G401 (cell line): ENCODE measurements around the gene LTBP1. TPM values are rescaled to one million over a fixed set of nuclear protein-coding genes. Genes with fewer than 3 reads are reported as not detected.
"Not testable (repeated sequence)": the region's sequence is repeated elsewhere in the genome, so short reads cannot be mapped to it uniquely, and the experiment has no call there.

ENCODE experiments used
- DNase-seq: peaks from one replicate; pipeline ENCODE4 v3.0.0-alpha.2; 2015; ENCODE audit warnings: low spot score
- in situ Hi-C: cut with HindIII; loops from 2 replicates; pipeline ENCODE4 v1.10.0; 2016; ENCODE audit warnings: low sequenced_read_pairs, mixed read lengths
- total RNA-seq: library from RNA; depleted of rRNA; stranded (reverse); fragments of >200 nt; shearing (Covaris generic); gene quantifications from 2 replicates; pipeline ENCODE4 v1.2.3, GENCODE V29; 2014

LTBP1 gene
- total RNA-seq, 1 experiment from 2014 or later = 12.5 TPM

- in situ Hi-C loops = no loop called here
- DNase-seq = no peak
Measured at GRCh38 chr2:33225350-33225749, 278.6 kb downstream of the LTBP1 start.

DNA sequence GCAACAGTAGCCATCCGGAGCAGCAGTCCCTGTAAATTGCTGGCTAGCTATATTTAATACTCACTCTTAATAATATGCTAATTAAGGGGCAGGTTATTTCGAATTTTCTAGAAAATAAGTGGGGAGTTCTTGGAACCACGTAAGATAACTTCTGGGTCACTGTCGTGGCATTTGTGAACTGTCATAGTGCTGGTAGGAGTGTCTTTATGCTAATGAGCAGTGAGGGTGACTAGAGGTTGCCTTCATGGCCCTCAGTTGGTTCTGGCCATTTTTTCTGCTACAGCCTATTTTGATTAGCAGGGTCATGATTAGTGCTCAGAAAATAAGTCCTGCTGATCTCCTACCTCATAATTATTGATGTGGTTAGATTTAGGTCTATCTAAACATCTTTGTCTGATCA, 279.8 kb downstream of the LTBP1 start:
- in situ Hi-C loops = no loop called here
- DNase-seq = no peak

DNA sequence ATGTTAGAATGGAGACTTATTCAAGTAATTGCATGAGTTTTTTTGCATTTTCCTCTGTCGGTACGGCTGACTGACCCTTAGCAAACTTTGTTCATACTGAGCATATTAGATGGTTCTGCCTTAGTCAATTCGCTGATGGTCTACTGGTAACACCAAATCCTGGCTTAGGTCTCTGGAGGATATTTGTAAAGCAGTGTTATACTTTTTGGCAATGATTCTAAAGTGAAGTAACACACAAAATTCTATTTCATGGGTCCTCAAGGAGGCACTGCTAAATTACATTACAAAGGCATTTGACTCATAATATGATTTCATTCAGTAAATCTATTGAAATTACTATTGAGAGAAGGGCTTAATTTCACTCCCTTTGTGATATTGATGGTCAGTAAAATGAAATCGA, 282.9 kb downstream of the LTBP1 start:
- in situ Hi-C loops = no loop called here
- DNase-seq = no peak

- in situ Hi-C loops = no loop called here
Measured at GRCh38 chr2:33230195-33230594, 283.4 kb downstream of the LTBP1 start.

GRCh38 chr2:33230842-33231241, 284.1 kb downstream of the LTBP1 start:
- DNase-seq = no peak
- in situ Hi-C loops = no loop called here

More at GRCh38 chr2:33230195-33230594, 283.4 kb downstream of the LTBP1 start:
- no peak for DNase-seq

DNA sequence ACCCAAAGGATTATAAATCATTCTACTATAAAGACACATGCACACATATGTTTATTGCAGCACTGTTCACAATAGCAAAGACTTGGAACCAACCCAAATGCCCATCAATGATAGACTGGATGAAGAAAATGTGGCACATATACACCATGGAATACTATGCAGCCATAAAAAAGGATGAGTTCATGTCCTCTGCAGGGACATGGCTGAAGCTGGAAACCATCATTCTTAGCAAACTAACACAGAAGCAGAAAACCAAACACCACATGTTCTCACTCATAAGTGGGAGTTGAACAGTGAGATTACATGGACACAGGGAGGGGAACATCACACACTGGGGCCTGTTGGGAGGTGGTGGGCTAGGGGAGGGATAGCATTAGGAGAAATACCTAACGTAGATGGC, 288.8 kb downstream of the LTBP1 start:
- DNase-seq, in situ Hi-C loops: not testable (repeated sequence)

GRCh38 chr2:33236482-33237385, 290.0 kb downstream of the LTBP1 start:
- DNase-seq = no peak
- in situ Hi-C loops = no loop called here

DNA sequence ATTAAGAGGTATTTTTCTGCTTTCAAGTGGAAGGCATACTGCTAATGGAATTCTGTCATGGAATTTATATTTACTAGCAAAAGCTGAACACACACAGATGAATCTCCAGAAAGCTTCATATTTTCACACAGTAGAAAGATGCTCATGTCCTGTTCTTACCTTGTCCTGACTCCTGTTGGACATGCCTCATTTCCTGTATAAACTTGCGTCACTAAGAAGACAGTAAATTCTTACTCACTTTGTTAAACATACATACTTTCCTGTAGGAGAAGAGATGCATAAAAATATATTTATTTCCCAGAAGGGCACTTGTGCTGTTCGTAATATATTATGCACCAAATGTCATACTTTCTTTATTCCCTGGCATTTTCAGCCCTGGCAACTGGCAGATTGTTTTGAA, 291.4 kb downstream of the LTBP1 start:
- no peak for DNase-seq
- in situ Hi-C loops = no loop called here

- no peak for DNase-seq
- in situ Hi-C loops = no loop called here
Measured at GRCh38 chr2:33240178-33240577, 293.4 kb downstream of the LTBP1 start.

- in situ Hi-C loops = no loop called here
- no peak for DNase-seq
Measured at GRCh38 chr2:33241072-33241471, 294.3 kb downstream of the LTBP1 start.

DNA sequence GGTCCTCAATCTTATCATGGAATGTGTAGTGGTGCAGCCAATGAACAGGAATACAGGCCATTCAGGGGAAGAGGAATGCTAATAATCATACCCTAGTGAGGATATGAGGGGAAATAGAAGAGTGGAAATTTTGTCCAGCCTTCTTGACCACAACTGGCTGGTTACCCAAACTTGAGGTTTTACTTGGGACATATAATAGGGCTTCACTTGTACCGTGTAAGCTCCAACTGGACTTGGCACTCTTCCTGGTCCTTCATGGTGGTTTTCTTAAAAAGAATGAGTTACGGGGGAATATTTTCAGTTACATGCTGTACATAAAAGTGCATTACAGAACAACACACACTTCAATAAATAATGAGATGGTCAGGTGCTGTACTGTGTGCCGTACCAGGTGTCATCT, 294.8 kb downstream of the LTBP1 start:
- no peak for DNase-seq
- in situ Hi-C loops = no loop called here

DNA sequence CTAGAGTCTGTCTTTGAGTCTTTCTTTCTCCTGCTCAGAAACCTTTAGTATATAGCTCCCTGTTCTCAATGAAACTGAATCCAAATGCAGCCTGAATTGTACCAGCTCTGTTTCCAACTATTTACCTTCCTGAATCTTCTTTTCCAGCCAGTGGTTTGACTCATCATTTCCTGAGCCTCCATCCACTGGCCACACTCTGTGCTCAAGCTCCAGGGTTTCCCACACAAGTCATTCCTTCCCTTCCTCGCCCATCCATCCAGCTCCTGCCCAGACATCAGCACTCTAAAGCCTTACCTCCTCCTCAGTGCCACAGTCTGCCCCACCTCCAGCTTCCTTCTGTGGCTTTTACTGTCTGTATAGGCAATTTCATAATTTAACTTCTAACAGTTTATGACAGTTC, 296.1 kb downstream of the LTBP1 start:
- in situ Hi-C loops = no loop called here

DNA sequence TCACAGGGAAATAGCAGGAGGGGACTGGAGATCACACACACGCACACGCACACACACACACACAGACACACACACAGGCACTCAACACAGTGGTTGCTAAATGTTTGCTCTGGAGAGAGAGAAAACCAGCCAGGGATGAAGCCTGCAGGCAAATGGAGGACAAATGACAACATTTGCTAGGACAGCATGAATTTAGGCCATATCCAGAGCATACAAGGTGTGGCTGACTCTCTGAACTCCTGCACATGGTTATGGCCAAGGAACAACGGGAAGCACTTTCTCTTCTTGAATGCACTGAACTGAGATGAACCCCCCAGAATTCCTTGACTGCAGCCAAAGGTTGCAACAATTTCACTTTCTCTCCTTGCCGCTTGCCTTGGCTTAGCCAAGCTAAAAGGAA, 299.7 kb downstream of the LTBP1 start:
- in situ Hi-C loops = no loop called here
- DNase-seq = peak; percentile 6

More for the DNA sequence above, 296.1 kb downstream of the LTBP1 start:
- DNase-seq = no peak

DNA sequence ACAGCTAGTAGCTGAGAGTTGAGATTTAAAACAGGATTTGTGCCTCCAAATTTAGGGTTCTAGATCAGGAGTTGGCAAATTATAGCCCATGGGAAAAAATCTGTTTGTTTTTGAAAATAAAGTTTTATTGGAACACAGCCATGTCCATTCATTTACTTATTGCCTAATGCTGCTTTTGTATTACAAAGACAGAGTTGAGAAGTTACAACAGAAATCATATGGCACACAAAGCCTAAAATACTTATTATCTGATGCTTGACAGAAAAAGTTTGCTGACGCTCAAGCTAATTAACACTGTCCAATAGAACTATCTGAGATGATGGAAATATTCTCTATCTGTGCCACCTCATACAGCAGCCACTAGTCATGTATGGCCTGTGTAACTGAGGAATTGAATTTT, 300.6 kb downstream of the LTBP1 start:
- in situ Hi-C loops = no loop called here
- DNase-seq = no peak

DNA sequence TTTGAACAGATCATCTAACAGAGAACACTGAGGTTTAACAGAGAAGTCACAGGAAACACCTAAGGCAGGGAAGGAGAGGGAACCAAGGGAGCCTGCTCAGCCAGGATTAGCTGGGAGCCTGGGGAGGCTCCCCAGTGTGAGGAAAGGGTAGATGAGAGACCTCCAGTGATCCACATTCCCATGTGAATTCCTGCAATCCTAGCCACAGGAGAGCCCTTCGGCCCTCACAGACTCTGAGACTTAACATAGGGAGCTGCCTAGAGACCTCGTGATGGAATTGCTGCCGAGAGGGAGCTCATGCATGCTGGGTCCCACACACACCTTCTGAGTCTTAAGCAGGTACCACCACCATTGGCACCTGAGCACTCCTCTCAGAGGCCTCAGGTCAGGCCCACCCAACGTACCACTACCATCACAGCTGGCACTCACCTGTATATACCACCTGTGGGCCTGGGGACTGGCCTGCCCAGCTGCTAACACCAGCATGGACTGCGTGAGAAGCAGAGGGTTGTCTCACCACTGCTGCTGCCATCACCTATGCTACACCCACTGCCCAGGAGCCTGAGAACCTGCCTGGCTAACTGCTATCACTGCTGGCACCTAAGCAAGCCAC, 303.8 kb downstream of the LTBP1 start:
- in situ Hi-C loops = no loop called here
- no peak for DNase-seq

DNA sequence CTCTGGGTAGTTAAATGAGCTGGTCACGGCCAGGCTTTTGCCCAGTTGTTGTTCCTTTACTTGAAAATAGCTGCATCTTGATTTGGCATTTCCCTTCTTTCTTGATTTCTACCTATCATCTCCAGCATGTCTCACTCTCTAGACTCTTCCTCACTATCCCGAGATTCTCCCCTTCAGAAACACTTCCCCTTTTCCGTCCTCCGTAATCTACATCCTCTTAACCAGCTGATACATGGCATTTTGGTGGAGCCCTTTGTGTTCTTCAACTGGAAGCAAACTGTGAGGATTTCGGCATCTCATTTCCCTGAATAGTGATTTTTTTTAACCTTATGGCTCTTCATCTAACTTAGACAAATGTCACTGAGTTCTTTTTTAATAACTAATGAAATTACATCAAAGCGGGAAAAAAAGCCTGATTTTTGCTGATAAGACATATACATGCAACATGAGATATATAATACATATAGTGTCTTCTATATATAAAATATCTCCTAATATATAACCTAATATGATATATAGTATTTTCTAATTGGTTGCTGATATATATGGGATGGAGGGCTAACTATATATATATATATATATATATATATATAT, 309.5 kb downstream of the LTBP1 start:
- in situ Hi-C loops = no loop called here
- no peak for DNase-seq

DNA sequence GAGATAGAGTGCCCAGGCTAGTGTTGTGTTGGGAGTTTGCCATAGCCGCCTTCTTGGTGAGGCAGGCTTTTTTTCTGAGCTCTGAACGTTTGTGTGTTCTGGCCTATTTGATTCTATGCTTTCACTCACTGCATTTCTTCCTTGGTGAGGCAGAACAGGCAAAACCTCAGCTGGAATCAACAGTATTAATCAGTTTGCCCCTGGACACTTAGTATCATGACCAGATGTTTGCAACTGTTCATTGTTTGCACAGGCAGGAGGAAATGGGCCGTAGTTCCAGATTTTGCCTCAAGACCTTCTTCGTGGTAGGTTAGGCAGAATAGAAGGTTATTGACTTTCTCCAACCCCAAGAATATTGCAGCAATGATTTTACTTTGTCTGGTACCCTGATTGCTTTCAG, 311.6 kb downstream of the LTBP1 start:
- no peak for DNase-seq
- in situ Hi-C loops = no loop called here

DNA sequence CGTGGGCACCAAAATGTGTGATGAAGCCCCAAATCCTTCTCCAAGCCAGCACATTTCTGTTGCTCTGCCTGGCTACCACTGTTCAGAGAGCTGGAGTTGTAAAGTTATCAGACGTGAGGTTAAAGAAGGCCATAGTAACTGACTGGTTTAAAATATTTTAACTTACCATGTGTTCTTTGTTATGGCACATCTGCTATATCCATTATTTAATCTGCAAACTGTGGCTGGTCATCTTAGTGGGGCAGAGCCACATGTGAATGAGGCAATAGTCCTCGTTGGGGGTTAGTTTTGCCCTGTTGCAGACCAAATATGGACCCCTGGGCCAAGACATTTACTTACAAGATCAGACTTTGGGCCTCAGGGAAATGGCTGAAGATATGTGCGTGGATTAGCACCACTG, 315.3 kb downstream of the LTBP1 start:
- in situ Hi-C loops = no loop called here

DNA sequence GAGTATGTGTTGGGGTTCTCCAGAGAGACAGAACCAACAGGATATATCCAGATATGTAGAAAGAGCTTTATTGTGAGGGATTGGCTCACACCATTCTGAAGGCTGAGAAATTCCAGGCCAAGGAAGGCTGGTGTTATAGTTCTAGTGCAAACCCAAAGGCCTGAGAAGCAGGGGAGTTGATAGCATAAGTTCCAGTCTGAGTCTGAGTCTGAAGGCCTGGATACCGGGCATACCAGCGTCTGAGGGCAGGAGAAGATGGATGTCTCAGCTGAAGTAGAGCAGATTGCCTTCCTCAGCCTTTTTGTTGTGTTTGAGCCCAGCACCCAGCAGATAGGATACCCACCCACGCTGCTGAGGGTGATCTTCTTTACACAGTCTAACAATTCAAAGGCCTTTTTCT, 318.0 kb downstream of the LTBP1 start:
- in situ Hi-C loops = no loop called here
- DNase-seq = no peak

More for the DNA sequence above, 315.3 kb downstream of the LTBP1 start:
- DNase-seq = no peak

DNA sequence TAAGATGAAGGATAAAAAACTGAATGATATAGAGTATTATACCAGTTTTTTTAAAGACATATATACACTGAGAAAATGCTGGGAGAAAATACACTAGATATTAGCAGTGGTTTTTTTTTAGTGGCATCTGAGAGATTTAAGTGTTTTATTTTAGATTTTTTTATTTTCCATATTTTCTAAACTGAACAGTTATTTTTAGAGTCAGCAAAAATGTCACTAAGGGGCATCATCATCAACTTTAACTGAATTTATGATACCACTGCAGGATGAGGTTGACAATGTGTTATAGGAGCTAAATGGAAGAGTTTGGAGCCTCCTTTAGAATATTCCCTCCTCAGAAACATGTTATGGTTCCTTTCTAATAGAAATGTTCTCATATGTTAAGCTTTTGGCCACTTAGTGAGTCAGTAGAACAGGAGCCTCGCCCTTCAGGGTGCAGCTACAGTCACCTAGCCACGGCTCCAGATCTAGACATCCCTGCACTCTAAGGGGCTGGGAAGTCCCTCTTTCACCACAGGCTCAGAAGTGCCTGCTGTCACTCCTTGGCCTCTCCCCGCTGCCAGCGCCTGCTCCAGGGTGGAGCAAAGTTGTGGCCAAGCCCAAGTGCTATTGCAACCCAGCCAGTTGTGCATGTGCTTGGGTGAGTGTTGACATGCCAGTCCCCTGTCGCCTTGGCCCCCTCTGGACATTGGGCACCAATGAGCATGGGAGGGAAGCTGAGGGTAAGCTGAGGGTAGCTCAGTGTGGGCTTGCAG, 319.0 kb downstream of the LTBP1 start:
- DNase-seq = no peak
- in situ Hi-C loops = no loop called here
